DMS53 treated with DMSO at 0.1 percent for 48 hours (cell line): ENCODE data around the gene KREMEN2.
A peak's percentile ranks its signal among the peaks of the same experiment; 100 is the strongest.

Experiments used
- DNase-seq: peaks from one replicate; lab custom pipeline; 2025; ENCODE audit not compliant: unreplicated experiment; lab: John Stamatoyannopoulos, UW

The KREMEN2 gene

DNA sequence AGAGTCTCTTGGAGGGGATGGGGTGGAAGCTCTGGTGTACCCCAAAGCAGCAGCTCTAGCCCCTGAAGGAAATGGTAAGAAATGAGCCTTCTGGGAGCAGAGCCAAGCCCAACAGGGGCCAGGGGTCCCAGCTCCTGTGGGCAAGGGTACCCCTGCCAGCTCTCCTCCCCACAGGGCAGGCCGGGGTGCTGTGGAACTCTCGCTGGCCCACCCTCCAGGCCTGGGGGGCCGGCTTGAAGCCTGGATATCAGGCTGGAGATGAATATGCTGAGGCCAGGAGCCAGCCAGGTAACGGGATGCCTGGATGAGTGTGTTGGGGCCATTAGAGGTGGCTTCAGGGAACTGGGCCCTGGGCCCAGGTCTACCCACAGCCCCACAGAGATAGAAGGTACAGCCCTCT, 36.5 kb downstream of the KREMEN2 start:
- DNase-seq = no peak

DNA sequence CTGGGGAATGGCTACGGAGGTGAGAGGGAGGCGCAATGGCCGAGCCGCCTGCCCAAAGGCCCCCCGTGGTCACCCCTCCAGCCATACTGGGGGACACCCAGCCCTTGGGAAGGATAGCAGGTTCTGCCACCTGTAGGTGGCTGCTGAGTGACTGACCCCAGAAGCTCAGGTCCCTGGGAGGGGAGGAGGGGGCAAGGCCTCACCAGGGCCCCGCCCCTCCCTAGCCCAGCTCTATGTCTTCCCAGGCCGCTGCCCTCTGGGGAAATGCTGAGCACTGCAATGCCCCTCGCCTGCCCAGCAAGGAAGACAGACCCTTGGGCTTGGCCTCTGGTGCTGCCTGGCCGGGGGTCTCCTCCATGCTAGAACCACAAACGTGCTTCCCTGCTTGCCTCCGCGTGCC, 37.2 kb downstream of the KREMEN2 start:
- DNase-seq = no peak

DNA sequence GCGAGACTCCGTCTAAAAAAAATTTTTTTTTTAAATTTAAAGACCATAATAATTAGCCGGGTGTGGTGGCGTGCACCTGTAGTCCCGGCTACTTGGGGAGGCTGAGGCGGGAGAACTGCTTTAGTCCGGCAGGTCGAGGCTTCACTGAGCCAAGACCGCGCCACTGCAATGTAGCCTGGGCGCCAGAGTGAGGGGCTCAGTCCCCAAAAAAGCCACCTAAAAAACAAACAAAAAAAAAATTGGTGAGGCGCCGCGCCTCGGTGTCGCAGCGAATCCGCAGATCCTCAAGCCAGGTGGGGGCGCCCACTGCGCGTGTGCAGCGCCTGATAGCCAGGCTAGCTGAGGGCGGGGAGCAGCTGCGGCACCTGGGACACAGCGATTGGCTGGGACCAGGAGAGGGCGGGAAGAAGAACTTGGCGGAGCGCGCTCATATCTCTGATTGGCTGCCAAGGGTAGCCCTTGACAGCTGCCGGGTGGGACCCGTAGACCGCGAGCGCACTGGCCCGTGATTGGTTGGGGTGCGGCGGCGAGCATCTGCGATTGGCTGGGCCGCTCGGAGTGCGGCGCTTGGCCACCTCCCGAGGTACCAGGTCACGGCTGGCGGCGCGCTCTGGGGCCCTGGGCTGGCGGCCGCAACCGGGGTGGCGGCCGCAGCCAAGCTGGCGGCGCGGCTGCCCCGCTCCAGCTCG, 39.7 kb downstream of the KREMEN2 start:
- DNase-seq = peak; percentile 94

DNA sequence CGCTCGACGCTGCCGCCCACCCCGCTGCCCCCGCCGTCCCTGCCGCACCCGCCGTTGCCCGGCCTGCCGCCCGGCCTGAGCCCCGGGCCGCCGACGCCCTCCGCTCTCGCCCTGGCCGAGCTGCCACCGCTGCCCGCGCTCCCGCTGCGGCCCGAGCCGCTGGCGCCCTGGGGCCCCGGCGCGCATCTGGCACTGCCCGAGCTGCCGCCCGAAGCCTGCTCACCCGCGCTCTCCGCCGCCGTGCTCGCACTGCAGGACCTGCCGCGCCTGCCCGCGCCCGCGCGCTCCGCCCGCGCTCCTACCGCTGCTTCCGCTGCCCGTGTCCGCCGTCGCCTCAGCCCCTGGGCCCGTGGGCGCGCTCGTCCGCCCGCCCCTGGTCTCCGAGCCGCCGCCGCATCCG, 40.2 kb downstream of the KREMEN2 start:
- no peak for DNase-seq

DNA sequence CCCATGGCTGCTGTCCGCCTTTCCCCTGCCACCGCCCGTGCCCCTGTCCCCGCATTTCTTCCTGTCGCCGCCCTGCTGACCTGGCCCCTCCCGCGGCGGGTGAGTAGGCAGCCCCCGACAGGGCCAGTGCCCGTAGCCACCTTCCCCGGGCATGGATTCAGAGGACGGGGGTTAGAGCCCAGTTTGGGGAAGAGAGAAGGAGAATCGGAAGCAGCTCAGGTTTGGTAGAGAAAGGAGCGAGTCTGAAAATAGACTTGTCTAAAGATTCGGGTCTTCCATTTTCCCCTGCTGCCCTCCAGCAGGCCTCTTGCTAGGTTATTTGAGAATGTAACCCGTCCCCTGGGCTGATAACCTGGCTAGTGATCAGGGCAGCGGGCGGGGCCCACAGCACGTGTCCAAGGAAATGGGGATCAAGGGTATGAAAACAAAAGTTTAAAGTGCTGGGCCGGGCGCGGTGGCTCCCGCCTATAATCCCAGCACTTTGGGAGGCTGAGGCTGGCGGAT, 40.8 kb downstream of the KREMEN2 start:
- DNase-seq = peak; percentile 16

DNA sequence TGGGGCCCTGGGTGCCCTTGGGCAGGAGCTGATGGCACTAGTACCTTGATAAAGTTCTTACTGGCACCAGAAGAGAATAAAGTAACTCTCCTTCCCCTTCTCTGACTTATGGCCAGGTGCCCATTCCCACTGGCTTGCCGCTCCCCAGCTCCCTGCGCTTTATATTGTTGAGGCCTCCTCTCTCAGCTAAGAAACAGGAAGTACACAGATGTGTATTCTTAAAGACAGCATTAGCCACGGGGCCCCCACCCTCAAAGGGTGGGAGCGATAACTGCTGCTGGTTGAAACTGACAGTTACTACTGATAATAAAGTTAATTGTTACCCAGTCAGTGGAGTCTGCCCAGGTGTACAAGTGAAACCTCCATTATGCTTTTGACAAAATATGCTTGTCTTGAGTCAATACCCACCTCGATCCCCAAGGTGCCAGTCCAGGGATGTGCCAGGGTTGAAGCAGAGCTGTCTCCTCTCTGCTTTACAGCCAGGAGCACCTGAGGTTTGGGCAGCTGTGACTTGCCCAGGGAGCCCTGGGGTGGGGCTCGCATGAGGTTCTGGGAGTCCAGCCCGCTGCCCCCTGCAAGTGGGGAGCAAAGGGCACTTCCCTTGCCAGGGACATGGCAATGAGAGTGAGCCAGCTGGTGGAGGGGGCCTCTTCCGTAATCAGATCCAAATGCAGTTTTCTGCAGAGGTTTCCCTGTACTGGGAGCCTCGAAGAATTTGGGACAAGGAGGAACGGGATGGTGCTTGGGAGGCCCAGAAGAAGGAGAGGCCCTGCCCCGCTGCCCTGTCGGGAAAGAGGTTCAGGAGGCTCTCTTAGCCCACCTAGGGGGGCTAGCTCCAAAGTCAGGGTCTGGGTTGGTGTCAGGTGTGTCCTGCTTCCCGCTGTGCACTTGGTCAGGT, 43.2 kb downstream of the KREMEN2 start:
- DNase-seq = no peak

DNA sequence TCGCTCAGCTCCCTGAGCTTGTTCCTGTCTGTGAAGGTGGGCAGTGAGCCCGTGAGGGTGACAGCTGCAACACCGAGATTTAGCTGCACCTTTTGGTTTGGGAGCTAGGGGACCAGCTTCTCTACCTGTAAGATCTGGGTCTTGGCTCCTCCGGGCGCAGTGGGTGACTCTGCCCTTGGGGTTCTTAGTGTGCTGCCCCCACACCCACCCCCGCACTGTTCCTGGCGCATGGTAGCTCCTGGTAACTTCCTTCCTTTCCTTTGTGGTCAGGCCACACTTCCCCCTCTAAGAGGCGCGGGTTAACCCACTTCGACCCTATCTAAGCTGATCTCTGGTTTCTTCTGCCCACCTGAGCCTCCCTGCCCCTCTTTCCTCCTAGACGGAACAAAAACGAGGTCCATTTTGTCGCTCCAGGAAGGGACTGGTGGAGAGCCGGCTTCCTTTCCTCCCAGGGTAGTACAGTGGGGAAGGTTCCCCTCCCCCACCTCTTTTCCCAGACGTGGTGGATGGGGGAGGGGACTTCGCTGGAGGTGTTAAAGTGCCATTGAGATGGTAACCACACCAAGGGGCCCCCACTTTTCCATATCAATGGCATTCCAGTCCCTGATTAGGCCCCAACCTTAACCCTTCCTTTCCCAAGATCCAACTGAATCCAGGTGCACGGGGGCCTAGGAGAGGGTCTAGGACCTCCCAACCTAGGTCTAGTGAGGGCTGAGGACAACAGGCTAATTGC, 44.0 kb downstream of the KREMEN2 start:
- DNase-seq = no peak

DNA sequence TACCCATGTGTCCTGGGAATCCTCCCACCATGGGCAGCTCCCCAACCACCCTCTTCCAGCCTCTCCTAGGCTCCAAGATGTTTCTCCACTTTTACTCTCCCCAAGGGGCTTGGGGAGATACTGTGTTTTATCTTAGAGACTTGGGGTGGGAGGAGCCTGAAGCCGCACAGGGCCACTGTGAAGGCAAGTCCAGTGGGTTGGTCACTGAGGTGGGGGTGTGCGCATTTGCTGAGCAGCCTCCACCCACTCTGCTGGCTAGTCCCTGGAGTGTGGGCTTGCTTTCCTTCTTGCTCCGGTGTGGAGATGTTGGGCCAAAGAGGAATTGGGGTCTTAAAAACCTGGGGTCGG, 44.6 kb downstream of the KREMEN2 start:
- DNase-seq = no peak

DNA sequence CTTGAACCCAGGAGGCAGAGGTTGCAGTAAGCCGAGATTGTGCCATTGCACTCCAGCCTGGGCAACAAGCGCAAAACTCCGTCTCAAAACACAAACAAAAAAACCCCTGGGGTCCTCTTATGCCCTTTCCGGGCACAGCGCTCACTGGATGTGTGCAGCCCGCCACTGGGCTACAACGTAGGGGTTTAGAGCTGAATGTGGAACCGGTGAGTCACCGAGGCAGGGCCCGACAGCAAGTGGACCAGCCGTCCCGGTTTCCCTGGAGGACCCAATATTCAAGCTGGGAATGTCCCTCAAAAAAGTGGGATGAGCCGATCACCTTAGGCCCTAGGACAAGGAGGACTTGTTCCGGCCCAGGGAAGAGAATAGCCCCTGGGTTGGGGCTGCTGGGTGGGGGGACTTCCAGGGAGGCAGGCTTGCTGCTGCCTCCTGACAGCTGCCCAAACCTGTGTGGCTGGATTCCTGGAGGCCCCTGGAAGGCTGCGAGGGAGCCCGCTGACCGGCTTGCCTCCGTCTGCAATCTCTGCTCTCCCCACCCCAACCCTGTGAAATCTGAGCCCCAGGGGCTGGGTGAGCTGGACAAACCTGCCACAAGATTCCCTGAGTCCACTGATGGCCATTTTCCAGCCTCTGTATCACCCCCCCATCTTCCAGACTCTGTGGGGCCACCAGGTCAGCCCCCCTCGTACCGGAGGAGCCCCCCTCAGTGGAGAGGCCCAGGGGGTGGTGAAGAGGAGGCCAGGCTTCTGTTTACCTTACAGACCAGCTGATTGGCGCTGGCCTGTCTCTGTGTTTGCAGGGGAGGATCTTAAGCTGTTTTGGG, 45.7 kb downstream of the KREMEN2 start:
- peak; percentile 31 for DNase-seq

DNA sequence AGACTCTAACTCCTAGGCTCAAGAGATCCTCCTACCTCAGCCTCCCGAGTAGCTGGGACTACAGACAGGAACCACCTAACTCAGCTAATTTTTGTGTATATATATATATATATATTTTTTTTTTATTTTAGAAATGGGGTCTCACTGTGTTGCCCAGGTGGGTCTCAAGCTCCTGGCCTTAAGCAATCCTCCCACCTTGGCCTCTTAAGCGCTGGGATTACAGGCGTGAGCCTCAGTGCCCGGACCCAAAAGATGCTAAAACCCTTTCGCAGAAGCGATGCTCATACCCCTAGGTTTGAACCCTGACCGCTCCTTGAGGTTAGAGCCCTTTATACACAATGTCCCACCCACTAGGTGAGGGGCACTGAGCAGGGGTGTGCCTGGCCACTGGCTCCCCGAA, 46.4 kb downstream of the KREMEN2 start:
- DNase-seq = no peak

DNA sequence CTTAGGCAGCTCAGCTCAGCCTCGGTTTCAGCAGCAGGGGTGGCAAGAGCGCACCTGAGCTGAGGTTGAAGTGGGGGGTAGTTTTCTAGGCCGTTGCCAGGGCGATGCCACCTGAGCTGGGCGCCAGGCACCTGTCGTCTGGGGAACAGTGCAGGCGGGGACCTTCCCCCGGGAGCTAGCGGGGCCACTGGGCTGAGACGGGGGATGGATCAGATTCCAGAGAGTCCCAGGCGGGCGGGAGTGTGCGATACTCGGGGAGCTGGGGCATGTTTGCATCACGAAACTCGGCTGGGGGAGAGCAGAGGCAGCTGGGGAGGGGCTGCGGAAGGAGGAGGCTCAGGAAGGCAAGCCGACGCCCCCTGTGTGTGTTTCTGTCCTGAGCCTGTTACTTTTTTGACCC, 48.2 kb downstream of the KREMEN2 start:
- DNase-seq = no peak

DNA sequence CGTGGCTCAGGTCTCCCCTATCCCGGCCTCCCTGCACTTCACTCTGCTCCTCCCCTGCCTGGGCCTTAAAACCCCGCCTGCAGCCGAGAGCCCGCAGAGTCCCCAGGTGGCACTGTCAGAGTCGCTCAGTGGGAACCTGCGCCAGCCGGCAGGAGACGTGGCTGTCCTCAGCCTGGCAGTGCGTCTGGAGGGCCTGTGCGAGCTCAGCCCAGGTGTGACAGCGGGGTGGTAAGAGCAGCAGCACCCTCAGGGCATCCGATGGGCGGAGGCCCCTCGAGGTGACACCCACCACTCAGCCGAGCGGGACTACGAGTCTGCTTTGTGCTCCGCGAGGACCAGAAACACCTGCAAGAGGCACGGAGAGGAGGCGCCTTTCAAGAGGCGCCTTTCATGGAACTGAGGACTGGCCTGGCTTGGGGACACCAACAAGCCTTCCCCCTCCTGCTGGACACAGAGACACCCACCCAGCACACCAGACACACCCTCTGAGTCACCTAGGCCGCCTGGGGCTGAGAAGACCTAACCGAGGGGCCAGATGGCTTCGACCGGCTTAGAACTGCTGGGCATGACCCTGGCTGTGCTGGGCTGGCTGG, 48.8 kb downstream of the KREMEN2 start, which contains the start of gene CLDN9:
CLDN9 (plus strand) TSS at position 96 of the 593 bp plus-strand sequence; CDS start at position 536, 440 bp downstream.
- DNase-seq = peak; percentile 29

DNA sequence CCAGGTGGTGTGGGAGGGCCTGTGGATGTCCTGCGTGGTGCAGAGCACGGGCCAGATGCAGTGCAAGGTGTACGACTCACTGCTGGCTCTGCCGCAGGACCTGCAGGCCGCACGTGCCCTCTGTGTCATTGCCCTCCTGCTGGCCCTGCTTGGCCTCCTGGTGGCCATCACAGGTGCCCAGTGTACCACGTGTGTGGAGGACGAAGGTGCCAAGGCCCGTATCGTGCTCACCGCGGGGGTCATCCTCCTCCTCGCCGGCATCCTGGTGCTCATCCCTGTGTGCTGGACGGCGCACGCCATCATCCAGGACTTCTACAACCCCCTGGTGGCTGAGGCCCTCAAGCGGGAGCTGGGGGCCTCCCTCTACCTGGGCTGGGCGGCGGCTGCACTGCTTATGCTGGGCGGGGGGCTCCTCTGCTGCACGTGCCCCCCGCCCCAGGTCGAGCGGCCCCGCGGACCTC, 49.4 kb downstream of the KREMEN2 start:
- no peak for DNase-seq

DNA sequence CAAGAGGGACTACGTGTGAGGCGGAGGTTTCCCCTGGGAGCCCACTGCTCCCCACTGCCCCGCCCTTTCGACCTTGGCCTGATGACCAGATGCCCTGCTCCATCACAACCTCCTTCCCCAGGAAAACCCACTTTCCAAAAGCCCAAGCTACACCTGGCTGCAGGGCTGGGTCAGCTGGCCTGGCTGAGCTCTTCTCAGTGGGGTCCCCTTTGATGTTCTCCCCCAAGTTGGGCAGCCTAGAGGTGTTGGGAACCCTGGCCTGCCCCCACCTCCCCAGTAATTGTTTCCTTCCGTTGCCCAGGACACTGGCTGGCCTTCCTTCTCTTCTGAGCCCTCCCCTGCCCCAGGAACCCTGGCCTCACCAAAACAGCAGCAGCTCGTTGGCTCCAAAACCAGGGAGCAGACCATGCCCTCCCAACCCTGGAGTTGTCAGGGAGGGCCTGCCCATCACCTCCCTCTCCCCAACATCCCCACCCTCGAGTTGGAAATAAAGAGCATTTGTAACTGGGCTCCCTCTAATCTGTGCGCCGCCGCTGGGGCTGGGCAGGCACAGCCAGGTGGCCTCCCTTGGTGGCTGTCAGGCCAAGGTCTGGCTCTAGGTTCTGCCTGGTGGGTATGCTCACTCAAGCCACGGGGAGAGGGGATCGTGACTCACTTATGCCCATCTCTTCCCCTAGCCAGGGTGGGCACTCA, 50.1 kb downstream of the KREMEN2 start:
- no peak for DNase-seq

DNA sequence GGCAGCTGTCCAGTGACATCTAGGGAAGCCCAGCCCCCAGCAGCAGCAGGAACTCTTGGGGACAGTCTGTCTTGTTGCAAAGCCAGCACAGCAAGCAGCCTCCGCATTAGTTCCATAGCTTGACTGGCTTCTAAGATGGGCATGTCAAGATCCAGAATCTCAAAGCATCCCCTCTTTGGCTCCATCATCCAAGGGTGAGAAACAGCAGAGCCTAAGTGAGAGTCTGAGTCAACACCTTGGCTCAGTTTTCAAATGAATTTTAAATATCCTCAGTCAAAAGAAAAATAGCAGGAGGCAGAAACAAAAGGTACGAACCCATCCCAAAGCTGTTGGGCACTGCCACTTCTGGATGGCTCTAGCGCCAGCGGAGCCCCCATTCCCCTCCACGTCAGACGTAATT, 50.9 kb downstream of the KREMEN2 start:
- no peak for DNase-seq

DNA sequence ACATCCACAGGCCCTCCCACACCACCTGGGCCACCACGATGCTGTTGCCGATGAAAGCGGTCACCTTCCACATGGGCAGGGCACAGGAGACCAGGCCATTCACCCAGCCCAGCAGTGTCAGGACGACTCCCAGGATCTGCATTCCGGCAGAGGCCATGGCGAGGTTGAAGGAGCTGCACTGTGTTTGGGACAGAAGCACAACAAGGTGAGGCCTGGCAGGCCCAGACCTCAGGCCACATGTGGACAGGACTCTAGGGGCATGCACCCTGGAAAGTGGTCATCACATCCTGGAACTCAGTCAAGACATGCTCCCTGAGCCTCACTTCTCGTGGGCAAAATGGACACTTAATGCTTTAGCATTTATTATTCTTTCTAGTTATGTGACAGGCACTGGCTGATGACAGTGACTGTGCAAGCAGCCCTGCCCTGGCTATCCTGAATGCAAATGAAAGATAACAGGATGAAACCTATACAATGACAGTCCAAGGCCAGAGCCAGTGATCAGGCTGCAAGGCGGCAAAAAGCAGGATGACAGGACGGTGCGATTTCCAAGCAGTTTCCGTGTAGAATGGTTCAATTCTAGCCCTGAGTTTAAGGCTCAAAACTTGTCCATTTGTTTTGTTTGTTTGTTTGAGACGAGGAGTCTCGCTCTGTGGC, 51.9 kb downstream of the KREMEN2 start:
- DNase-seq = no peak

DNA sequence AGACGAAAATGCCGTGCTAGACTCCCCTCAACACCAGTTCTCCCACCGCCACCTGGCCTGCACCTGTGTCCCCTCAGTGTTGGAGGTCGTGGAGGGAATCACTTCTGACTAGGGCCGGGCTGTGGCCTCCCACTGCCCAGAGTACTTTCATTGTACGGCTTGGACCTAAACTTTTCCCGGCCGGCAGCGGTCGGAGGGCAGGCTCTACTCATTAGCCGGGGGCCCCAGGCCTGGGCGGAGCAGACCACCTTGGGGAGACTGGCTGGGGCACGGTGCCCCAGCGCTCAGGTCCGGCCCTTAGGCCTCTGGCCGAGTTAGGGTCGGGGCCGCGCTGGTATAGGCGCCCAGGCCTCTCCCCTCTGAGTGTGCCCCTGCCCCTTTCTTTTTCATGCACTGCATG, 53.3 kb downstream of the KREMEN2 start:
- no peak for DNase-seq
